ENCODE data around the gene FILIP1.

The FILIP1 gene

DNA sequence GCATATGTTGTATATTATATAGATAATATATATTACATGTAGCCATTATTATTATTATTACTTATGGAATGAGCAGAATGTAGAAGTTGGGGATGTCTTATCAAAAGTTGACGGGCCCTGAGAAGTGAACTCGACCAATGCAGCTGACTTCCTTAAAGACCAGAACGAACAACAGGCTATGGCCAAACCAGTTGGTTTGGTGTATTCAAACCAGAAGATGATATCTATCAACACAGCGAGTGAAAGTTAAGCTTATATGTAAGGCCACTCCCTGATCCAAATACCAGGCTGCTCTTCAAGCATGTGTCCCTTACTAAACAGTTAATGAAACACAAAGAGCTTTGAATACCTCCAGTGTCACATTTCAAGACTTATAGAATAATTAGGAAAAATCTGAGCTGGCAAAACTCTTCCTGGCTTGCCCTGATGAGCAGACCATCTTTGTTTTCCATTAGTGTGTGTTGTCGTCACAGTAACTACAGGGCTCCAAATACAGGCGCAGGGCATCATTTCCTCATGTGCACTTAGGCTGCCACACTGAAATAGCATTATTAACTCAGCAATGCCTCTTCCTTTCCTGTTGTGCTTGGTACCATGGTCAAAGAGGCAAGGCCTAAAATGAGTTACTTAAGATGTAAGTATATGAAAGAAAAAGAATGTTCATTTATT is 6.6 kb downstream of the FILIP1 start:
- no peak for DNase-seq (ENCODE audit: low read depth)
- H3K4me3 ChIP-seq (ENCODE audit: low read depth, low read length) = no peak overlapping the region
- TF ChIP-seq, protein P1, sequence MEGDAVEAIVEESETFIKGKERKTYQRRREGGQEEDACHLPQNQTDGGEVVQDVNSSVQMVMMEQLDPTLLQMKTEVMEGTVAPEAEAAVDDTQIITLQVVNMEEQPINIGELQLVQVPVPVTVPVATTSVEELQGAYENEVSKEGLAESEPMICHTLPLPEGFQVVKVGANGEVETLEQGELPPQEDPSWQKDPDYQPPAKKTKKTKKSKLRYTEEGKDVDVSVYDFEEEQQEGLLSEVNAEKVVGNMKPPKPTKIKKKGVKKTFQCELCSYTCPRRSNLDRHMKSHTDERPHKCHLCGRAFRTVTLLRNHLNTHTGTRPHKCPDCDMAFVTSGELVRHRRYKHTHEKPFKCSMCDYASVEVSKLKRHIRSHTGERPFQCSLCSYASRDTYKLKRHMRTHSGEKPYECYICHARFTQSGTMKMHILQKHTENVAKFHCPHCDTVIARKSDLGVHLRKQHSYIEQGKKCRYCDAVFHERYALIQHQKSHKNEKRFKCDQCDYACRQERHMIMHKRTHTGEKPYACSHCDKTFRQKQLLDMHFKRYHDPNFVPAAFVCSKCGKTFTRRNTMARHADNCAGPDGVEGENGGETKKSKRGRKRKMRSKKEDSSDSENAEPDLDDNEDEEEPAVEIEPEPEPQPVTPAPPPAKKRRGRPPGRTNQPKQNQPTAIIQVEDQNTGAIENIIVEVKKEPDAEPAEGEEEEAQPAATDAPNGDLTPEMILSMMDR (IDR thresholded peaks at IDR 0.05; ENCODE audit: low read depth, low read length, missing control alignments) = no peak

DNA sequence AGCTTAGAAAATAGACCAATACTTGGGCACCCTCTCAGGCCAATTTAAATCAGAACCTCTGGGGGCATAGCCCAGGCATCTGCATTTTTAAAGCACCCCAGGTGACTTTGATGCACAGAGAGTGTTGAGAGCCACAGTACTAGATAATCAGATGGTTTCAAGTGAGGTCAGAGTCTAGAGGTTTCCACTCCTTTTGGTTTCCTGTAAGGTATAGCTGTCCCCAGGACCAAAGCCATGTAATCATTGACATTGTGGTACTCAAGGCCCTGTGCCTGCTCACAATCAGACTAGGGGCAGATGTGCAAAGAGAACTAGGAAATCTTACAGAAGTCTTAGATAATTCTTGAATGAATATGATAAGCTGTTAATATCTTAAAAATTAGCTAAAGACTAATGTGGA is 9.1 kb downstream of the FILIP1 start:
- H3K4me3 ChIP-seq (ENCODE audit: low read depth, low read length) = no peak overlapping the region
- TF ChIP-seq, protein P1 (IDR thresholded peaks at IDR 0.05; ENCODE audit: low read depth, low read length, missing control alignments) = no peak
- DNase-seq (ENCODE audit: low read depth) = no peak

- no peak for DNase-seq (ENCODE audit: low read depth)
- no peak overlapping the region for H3K4me3 ChIP-seq (ENCODE audit: low read depth, low read length)
- TF ChIP-seq, protein P1 (IDR thresholded peaks at IDR 0.05; ENCODE audit: low read depth, low read length, missing control alignments) = no peak
Observed at GRCh38 chr6:75483136-75483952, 10.3 kb downstream of the FILIP1 start.

- TF ChIP-seq, protein P1 (IDR thresholded peaks at IDR 0.05; ENCODE audit: low read depth, low read length, missing control alignments) = no peak
Observed at GRCh38 chr6:75481936-75482593, 11.5 kb downstream of the FILIP1 start.

DNA sequence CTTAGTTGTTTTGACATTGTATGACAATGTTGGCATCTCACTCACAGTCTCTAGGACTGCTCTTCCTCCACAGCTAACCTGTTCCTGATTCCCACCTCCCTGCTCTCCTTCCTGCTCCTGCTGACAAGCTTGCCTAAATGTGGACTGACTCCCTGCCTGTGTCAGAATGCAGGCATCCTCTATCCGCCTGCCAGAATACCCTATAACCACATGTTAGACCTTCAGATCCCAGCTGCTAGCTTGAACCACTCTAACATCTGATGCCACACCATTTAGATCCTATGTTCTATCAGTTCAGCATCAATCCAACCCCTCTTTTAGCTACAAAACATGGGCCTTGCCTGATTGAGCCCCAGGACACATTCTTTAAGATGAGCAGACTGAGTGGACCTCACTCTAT is 12.2 kb downstream of the FILIP1 start:
- H3K4me3 ChIP-seq (ENCODE audit: low read depth, low read length) = no peak overlapping the region
- TF ChIP-seq, protein P1 (IDR thresholded peaks at IDR 0.05; ENCODE audit: low read depth, low read length, missing control alignments) = no peak
- no peak for DNase-seq (ENCODE audit: low read depth)

More at GRCh38 chr6:75481936-75482593, 11.5 kb downstream of the FILIP1 start:
- no peak for DNase-seq (ENCODE audit: low read depth)
- no peak overlapping the region for H3K4me3 ChIP-seq (ENCODE audit: low read depth, low read length)

- H3K4me3 ChIP-seq (ENCODE audit: low read depth, low read length) = no peak overlapping the region
- TF ChIP-seq, protein P1 (IDR thresholded peaks at IDR 0.05; ENCODE audit: low read depth, low read length, missing control alignments) = no peak
- no peak for DNase-seq (ENCODE audit: low read depth)
Observed at GRCh38 chr6:75480425-75480824, 13.2 kb downstream of the FILIP1 start.

Data from GM12864 (cell line).